Gastrocnemius medialis (tissue), 4 donors: ENCODE measurements around the gene OR8B12.

Source experiments
- CTCF ChIP-seq, 5 experiments: fragments of 450-650 bp in 3 of 5; fragments of 200-600 bp in 2 of 5; sonication (generic) in 2 of 5; IDR thresholded peaks in 4 of 5; conservative IDR thresholded peaks in 1 of 5; 1 replicate in 4 of 5; 2 replicates in 1 of 5; pipeline ENCODE4 v1.5.1; 2016 to 2019; ENCODE audit warnings: antibody characterized with exemption in 5 of 5, mild to moderate bottlenecking in 3 of 5, moderate library complexity in 3 of 5
- POLR2A ChIP-seq, 2 donors: fragments of 450-650 bp; IDR thresholded peaks; one replicate each; pipeline ENCODE4 v1.6.1; 2017; ENCODE audit warnings: antibody characterized with exemption in 2 of 2, mild to moderate bottlenecking in 2 of 2, moderate library complexity in 2 of 2

DNA sequence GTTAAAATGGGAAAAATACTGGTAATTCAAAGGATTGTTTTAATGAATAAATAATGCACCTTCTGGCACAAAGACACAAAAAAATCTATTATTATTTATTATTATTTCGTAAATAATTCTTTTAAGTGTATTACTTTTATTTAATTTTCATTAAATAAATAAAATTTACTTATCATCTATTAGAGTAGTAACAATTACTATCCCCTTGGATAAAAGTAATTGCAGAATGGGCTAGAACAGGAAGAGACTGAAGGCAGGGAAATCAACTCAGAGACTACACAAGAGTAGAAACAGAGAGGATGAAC lies 23.0 kb downstream of the OR8B12 start:
- no peak for TF ChIP-seq CTCF (IDR thresholded peaks at IDR 0.05 in 4 of 5, conservative IDR thresholded peaks at IDR 0.05 in 1 of 5)
- TF ChIP-seq POLR2A (IDR thresholded peaks at IDR 0.05), result no peak
